Hepatic stellate cell (primary cell): ENCODE measurements around the gene SORL1.
"Not testable (repeated sequence)": the region's sequence is repeated elsewhere in the genome, so short reads cannot be mapped to it uniquely, and the experiment has no call there.

ENCODE experiments used
- DNase-seq: peaks from one replicate; pipeline ENCODE4 v3.0.0; 2011; ENCODE audit warnings: low spot score

SORL1 gene, protein sequence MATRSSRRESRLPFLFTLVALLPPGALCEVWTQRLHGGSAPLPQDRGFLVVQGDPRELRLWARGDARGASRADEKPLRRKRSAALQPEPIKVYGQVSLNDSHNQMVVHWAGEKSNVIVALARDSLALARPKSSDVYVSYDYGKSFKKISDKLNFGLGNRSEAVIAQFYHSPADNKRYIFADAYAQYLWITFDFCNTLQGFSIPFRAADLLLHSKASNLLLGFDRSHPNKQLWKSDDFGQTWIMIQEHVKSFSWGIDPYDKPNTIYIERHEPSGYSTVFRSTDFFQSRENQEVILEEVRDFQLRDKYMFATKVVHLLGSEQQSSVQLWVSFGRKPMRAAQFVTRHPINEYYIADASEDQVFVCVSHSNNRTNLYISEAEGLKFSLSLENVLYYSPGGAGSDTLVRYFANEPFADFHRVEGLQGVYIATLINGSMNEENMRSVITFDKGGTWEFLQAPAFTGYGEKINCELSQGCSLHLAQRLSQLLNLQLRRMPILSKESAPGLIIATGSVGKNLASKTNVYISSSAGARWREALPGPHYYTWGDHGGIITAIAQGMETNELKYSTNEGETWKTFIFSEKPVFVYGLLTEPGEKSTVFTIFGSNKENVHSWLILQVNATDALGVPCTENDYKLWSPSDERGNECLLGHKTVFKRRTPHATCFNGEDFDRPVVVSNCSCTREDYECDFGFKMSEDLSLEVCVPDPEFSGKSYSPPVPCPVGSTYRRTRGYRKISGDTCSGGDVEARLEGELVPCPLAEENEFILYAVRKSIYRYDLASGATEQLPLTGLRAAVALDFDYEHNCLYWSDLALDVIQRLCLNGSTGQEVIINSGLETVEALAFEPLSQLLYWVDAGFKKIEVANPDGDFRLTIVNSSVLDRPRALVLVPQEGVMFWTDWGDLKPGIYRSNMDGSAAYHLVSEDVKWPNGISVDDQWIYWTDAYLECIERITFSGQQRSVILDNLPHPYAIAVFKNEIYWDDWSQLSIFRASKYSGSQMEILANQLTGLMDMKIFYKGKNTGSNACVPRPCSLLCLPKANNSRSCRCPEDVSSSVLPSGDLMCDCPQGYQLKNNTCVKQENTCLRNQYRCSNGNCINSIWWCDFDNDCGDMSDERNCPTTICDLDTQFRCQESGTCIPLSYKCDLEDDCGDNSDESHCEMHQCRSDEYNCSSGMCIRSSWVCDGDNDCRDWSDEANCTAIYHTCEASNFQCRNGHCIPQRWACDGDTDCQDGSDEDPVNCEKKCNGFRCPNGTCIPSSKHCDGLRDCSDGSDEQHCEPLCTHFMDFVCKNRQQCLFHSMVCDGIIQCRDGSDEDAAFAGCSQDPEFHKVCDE (N-terminal part only)

DNA sequence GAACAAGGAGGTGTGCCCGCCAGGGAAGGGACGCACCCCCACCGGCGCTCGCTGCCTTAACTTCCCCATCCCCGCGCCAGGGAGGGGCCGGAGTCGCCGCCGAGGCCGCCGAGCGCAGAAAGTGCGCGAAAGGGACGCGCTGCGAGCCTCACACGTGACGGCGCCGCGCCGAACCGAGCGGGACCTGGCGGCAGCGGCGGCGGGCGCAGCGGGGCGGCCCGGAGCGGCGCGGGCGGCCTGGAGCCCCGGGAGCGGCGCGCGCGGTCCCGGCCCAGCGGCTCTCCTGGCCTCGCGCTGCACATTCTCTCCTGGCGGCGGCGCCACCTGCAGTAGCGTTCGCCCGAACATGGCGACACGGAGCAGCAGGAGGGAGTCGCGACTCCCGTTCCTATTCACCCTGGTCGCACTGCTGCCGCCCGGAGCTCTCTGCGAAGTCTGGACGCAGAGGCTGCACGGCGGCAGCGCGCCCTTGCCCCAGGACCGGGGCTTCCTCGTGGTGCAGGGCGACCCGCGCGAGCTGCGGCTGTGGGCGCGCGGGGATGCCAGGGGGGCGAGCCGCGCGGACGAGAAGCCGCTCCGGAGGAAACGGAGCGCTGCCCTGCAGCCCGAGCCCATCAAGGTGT, at the start of gene SORL1:
Gene SORL1, plus strand, starts transcription at position 329 of the 623 bp plus-strand sequence. Its CDS starts 18 bp downstream, at position 347.
- peak; percentile 57 for DNase-seq

DNA sequence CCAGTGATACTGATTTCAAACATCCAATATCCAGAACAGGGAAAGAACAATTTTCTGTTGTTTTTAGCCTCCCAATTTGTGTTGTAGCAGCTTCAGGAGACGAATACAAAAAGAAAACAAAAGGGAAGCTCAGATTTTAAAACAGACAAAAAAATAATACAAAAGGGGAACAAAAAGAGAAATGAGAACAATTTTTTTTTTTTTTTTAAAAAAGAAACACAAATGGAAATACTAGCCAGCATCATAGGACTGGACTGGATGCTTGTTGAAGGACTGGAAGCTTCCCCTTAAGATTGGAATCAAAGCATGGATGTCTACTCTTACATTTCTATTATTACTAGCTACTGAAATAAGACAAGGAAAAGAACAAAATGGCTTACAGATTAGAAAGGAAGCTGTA, 46.5 kb upstream of the SORL1 start:
- no peak for DNase-seq

DNA sequence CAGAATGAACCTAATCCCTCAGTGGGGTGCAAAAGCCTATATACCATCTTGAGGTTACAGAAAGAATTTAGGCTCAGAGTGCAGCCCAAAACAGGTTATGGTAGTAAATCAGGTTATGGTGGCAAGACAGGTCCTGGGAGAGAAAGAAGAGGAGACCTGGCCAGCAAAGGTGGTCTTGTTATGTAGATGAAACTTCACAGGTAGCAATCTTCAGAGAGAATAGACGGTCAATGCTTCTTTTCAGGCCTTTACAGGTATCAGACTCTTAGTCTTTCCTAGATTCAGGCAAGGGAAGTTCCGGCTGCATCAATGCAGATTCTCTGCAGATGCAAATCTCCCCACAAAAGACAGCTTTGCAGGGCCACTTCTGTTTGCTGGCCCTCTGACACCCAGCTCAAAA, 45.8 kb upstream of the SORL1 start:
- no peak for DNase-seq

DNA sequence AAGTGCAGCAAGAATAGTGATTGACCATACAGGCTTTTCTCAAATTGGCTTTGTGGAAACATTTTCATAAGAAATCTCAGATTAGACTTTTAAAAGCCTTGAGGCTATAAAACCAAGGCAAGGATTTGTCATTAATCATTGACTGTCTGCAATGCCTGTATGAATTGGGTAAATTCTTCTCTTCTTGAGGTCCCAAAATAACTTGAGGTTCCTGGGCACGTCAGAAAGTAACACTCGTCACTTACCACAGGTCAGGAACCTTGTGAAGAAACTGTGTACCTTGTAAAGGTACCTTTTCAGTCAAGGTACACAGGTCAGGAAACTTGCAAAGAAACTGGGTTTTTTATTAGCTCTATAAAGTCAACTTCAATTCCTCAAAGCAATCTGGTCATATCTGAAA, 43.3 kb upstream of the SORL1 start:
- no peak for DNase-seq

DNA sequence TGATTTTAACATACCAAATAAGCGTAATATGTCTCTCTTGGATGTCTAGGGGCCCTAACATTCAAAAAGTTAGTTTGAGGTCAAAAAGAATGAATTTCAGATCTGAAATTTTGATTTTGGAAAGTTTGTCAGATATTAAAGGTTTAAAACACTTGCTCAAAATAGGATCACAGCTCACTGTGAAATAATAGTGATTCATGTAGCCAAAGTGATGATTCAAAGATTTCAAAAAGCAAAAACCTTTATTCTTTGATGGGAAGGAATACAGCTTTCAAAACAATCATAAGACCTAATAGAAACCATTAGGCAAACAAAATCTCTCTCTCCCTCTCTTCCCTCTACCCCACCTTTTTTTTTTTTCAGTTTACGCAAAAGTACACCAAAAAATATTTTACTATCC, 42.1 kb upstream of the SORL1 start:
- not testable (repeated sequence) for DNase-seq

DNA sequence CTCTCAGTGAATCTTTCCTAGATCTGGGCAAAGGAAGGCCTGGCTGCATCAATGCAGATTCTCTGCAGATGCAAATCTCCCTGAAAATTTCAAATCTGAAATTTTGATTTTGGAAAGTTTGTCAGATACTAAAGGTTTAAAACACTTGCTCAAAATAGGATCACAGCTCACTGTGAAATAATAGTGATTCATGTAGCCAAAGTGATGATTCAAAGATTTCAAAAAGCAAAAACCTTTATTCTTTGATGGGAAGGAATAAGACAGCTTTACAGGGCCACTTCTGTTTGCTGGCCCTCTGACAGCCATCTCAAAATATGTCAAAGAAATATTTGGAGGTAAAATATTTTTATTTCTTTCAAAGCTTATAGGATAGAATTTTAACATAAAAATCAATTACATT, 40.8 kb upstream of the SORL1 start:
- DNase-seq: not testable (repeated sequence)

DNA sequence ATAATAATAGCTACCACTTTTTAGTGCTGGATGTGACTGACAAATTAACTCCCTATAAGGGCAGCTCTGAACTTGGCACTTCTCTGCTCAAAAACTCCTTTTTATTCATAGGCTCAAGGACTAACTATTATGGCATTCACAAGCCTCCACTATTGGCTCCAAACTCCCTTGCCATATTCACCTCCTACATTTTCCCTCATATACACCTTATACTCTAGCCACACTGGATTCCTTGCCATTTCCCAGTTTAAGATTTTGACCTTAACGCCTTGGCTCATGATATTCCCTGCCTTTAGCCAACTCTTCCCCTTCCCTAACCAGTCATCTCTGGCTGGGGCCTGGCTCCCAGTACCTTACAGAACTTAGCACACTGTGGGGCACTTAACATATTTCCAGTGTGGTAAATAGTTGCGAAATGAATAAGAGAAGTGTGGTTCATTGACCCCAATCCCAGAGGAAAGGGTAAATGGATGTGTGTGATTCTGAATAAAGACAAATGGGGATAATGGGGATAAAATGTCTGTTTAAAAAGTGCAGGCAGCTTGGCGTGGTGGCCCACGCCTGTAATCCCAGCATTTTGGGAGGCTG, 40.0 kb upstream of the SORL1 start:
- DNase-seq: no peak

DNA sequence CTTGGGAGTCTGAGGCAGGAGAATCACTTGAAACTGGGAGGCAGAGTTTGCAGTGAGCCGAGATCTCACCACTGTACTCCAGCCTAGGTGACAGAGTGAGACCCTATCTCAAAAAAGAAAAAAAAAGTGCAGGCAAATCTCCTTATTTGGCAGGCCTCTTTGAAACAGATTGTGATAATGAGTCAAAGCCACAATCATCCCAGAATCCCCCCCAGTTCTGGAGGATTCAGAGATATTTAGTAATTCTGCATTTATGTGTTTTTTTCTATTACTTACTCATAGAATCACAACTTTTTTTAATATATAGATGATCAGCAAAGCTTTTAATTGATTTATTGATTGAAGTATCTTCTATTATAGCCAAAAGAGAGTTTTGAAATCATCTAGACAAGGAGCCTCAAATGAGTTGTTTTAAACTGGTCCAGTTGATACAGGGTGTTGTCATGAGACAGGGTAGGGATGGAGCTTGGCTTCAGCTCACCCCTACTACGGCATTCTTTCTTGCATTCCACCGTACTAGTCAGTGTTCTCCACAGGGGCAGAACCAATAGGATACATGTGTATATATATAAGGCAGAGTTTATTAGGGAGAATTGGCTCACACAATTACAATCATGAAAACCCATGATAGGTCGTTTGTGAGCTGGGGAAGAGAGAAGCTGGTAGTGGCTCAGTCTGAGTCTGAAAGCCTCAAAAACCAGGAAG, 39.3 kb upstream of the SORL1 start:
- DNase-seq: no peak

DNA sequence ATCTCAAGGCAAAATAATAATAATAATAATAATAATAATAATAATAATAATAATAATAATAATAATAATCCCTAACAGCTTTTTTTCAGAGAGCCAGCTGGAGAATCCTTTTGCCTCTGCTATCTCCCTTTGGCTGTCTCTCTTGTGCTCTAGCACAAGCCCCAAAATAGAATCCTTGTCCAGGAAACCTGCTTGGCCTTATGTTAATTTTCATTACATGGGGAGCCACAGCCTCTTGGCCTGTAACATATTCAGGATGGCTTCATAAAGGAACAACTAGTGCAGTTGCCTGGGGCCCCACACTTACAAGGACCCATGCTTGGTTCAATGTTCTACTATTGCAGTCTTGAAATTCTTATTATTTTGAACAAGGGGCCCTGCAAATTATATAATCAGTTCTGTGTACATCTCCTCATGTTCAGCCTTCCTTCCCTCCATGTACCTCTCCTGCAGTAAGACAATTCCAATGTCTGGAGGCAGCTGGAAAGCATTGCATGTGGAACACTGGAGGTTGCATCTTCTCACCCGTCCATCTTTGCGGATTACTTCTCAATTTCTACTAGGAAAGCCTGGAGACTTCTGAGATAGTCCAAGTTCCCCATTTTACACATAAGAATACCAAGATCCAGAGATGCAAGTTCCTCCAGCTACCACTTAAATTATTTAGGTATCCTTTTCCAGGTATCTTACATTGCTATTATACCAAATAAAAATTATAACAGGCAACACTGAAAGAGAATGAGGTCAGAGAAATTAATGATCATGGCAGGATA, 37.8 kb upstream of the SORL1 start:
- no peak for DNase-seq

DNA sequence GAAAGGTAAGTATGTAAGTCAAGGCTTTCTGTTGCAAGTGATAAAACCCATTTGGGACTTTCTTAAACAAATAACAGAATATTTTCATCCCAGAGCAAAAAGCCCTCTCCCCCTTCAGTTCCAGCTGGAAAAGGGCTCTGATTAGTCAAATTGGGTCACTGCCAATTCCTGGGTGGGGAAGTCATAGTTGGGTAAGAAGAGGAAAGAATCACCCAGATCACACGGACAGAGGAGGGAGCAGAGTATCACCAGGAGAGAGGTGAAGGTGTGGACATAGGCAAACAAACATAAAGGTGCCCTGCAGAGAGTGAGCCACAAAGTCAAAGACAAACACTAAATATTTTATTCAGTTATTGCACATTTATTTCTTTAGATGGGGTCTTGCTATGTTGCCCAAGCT, 36.3 kb upstream of the SORL1 start:
- DNase-seq: no peak

DNA sequence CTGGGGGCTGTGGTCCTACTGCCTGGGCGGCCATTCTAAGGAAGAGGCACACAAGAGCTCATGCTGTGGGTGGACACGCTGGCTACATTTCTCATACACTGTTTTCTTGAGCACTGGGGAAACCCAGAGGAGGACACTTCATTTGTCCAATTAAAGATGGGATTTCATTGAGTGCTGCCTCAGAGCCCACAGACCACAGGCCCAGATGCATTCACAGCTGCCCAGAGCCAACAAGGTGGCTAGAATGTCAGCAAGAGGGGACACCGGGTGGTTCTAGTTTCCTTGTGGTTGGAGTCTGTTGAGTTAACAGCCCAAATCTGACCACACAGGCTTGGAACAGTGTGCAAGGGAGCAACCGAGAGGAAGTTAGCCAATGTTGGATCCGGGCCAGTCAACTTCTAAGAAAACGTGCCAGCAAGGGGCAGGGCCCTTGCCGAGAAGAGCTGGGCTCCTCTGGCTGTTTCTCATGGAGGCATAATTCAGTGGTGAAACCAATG, 35.0 kb upstream of the SORL1 start:
- no peak for DNase-seq

DNA sequence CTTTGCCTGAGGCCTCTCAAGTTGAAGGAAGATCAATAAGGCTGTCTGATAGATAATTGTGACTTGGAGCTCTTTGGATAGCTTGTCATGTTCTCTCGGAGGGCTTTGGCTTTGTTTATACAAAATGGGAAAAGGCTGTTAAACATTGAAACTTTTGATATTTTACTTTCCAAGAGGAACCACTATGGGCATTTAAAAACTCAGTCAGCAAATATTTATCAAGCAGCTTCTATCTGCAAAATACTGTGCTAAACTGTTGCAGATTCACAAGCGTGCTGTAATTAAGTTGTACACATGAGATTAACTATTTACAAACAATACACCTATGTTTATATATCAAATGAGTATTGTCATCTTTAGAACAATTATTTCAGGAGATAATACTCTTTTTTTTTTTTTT, 34.5 kb upstream of the SORL1 start:
- no peak for DNase-seq

DNA sequence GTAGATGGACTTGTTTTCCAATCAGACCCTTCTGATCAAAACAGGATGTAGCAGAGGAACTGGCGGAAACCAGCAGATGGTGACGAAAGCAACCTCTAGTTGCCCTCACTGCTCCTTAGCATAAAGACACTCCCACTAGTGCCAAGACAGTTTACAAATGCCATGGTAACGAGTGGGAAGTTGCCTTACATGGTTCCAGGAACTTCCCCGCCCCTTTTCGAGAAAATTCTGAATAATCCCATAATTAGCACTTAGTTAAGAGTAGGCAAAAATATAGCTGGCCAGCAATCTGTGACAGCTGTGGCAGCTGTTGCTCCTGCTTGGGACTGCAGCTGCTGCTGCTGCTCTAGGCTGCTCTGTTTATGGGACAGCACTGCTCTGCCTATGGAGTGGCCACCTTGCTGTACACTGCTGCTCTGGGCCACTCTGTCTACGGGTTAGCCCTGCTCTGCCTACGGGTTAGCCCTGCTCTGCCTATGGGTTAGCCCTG, 33.4 kb upstream of the SORL1 start:
- DNase-seq: no peak

DNA sequence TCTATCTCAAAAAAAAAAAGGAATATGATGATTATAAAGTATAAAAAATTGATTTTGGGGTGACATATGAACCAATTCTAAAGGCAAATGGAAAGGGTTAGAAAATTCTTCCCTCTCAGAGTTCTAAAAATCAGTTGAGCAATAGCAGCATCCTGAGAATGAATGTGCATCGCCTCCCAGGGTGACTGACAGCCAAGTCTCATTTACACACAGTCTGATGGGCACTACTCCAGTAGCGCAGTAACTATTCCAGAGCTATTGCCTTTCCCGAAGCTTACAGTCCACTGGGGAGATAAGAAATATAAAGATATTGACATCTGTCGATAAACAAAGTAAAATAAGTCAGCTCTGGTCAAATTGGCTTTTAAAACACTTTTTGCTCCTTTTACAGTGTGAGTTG, 32.3 kb upstream of the SORL1 start:
- no peak for DNase-seq

DNA sequence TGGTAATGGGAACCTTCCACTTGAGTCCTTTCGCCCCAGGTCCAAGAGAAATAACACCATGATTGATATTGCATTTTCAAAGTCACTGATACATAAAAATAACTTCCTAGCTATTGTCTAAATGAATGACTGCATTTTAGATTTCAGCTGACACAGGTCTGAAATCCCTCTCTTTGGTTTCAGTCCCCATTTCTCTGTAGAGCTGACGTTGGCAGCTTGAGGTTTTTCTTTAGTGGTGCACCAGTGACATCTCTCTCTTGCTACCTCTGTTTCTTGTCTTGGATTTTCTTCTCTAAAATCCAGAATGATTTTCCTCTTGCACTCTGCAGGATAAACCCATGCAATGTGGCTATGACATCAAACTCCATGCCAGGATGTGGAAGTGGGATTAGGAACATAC, 31.7 kb upstream of the SORL1 start:
- no peak for DNase-seq

DNA sequence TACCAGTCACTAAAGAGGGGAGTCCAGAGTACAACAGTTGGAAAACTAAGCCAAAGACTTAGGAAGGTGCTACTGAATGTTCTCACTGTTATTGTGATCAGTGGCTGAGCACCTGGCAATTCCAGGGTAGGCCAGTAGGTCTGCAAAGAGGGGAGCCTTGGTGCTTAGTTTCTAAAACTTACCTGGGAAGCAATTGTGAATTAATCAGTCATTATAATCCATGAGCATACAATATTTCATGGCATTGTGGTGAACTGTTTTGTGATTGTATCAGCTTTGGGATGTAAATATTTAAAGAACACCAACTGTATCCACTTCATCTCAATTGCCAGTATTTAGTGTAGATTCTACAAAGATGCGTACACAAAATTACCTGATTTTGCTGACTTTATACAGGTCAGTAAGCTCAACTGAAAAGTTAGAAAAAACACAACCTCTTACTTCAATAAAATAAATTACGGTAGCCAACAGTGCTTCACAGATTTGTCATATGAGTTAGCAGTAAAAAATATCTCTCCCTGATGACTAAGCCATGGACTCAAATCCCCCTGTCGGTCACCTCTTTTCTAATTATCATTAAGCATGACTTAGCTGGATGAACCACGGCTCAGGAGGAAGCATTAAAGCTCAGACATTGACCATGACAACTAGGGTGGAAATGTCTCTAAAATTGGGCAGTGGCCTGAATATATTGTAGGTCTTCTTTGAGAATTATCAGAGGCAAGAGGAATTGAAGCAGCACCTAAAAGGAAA, 30.8 kb upstream of the SORL1 start:
- DNase-seq: no peak

DNA sequence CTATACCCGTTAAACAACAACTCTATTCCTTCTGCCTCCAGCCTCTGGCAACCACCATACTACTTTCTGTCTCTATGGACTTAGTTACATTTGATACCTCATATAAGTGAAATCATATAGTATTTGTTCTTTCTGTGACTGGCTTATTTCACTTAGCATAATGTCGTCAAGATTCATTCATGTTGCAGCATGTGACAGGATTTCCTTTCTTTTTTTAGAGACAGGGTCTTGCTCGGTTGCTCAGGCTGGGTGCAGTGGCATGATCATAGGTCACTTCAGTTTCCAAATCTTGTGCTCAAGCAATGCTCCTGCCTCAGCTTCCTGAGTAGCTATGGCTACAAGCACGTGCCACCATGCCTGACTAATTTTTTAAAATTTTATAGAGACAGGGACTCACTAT, 29.4 kb upstream of the SORL1 start:
- DNase-seq: no peak

DNA sequence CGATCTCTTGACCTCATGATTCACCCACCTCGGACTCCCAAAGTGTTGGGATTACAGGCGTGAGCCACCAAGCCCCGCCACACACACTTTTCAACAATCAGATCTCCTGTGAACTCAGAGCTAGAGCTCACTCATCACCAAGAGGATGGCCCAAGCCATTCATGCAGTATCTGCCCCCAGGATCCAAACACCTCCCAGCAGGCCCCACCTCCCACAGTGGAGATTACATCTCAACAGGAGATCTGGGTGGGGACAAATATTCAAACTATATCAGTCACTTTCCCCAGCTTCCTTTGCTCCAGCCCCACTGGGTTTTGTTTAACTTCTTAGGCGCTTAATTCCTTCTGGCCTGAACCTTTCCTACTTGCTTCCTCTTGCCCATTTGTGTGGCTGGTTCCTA, 26.3 kb upstream of the SORL1 start:
- DNase-seq: no peak
